MM.1S (cell line): Measurements from ENCODE around the gene PHTF2.

ENCODE experiments used
- CTCF ChIP-seq: fragments of 300-600 bp; sonication (generic); IDR thresholded peaks from 2 replicates; pipeline ENCODE4 v1.5.1; 2016; ENCODE audit warnings: antibody characterized with exemption, low read length, mixed read lengths
- EZH2 ChIP-seq: fragments of 300-600 bp; sonication (generic); optimal IDR thresholded peaks from 2 replicates; pipeline ENCODE3; 2017; ENCODE audit warnings: low read depth, mild to moderate bottlenecking, antibody characterized with exemption, low read length, mixed read lengths

DNA sequence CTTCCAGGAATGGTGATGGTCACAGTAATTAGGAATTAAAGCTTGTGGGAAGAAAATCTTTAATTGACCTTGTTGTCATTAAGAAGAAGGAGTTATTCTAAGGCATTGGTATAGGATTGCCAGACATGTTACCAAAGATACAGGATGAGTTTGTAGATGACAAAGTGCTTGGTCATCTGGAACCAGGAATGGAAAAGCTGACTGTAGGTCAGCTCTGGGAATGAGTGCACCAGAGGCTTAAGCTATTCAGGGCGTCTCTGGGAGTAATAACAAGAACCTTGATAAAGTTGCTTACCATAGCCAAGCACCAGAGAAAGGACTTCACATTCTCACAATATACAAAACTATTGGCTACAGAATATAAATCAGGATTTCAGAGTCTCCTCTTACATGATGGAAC, 89.0 kb downstream of the PHTF2 start:
- TF ChIP-seq CTCF, result no peak
- TF ChIP-seq EZH2, result no peak
